CD4-positive, alpha-beta T cell treated with Interferon alpha-2 for 1 hour (primary cell): ENCODE measurements around the gene BRCA1.
"Not testable (repeated sequence)": the region's sequence is repeated elsewhere in the genome, so short reads cannot be mapped to it uniquely, and the experiment has no call there.

Source experiments
- DNase-seq, 2 donors: peaks; one replicate each; pipeline ENCODE4 v3.0.0-alpha.2; 2020 to 2022

BRCA1 gene

DNA sequence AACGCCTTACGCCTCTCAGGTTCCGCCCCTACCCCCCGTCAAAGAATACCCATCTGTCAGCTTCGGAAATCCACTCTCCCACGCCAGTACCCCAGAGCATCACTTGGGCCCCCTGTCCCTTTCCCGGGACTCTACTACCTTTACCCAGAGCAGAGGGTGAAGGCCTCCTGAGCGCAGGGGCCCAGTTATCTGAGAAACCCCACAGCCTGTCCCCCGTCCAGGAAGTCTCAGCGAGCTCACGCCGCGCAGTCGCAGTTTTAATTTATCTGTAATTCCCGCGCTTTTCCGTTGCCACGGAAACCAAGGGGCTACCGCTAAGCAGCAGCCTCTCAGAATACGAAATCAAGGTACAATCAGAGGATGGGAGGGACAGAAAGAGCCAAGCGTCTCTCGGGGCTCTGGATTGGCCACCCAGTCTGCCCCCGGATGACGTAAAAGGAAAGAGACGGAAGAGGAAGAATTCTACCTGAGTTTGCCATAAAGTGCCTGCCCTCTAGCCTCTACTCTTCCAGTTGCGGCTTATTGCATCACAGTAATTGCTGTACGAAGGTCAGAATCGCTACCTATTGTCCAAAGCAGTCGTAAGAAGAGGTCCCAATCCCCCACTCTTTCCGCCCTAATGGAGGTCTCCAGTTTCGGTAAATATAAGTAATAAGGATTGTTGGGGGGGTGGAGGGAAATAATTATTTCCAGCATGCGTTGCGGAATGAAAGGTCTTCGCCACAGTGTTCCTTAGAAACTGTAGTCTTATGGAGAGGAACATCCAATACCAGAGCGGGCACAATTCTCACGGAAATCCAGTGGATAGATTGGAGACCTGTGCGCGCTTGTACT is at the start of gene BRCA1:
TSS of gene BRCA1 (minus strand) at position 232 of the 834 bp plus-strand sequence. CDS start 1,268 bp downstream, outside the sequence.
- DNase-seq = peak; percentile 97 to 98

GRCh38 chr17:43171586-43172487 is 46.7 kb upstream of the BRCA1 start:
- DNase-seq = peak; percentile 15 to 23

- peak; percentile 98 to 99 for DNase-seq
Measured at GRCh38 chr17:43170766-43171585, 45.8 kb upstream of the BRCA1 start, which contains the start of gene NBR1. NBR1 (plus strand) TSS chr17:43171214; CDS start chr17:43175800, 4,586 bp downstream.

DNA sequence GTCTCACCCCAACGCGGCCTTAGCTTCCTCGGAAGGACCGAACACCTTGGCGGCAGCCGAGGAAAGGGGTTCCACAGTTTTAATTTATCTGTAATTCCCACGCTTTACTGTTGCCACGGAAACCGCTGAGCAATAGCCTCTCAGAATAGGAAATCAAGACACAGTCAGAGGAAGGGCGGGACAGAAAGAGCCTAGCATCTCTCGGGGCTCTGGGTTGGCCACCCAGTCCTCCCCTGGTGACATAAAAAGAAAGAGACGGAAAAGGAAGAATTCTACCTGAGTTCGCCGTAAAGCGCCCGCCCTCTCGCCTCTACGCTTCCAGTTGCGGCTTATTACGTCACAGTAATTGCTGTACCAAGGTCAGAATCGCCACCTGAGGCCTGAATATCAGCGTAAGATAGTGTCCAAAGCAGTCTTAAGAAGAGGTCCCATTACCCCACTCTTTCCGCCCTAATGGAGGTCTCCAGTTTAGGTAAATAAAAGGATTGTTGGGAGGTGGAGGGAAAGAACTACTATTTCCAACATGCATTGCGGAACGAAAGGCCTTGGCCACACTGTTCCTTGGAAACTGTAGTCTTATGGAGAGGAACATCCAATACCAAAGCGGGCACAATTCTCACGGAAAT is 45.1 kb upstream of the BRCA1 start:
- DNase-seq = peak; percentile 94 to 95

DNA sequence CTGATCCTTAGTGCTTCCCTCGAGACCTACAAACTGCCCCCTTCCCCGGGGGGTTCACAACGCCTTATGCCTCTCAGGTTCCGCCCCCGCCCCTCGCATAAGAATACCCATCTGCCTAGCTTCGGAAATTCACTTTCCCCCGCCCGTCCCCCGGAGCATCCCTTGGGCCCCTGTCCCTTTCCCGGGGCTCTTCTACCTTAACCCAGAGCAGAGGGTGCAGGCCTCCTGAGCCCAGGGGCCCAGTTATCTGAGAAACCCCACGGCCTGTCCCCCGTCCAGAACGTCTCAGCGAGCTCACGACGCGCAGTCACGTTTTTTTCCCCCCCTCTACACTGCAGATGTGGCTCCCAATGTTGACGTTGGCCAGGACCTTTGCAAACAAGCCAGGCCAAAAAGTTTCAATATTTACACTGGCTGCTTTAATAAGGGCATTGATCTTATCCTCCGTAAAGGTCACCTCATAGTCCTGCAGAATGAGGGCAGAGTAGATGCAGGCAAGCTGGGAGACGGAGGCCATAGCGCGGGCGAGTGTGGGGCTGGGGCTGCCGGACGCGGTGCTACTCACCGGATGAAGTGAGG is 44.5 kb upstream of the BRCA1 start:
- DNase-seq = no peak

DNA sequence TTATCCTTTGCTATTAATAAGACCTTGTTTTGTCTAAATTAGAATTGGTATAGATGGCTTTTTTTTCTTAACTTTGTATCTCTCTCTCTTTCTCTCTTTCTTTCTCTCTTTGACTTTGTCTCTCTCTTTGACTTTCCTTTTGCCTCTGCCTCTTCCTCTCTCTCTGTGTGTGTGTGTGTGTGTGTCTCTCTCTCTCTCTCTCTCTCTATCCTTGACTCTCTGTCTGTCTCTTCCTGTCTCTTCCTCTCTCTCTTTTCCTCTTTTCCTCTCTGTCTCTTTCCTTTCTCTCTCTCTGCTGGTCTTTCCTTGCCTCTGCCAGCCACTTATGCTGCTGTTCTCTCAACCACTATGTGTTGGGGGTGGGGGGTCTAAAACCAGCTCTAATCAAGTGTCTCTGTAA is 40.8 kb upstream of the BRCA1 start:
- DNase-seq = not testable (repeated sequence)

DNA sequence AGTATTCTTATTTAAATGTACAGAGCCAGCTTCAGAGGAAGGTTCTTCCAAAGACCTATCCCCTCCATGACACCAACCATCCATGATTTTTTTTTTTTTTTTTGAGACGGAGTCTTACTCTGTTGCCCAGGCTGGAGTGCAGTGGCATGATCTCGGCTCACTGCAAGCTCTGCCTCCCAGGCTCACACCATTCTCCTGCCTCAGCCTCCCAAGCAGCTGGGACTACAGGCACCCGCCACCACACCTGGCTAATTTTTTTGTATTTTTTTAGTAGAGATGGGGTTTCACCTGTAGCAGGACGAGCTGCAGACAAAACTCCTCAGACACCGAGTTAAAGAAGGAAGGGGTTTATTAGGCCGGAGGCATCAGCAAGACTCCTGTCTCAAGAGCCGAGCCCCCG is 34.8 kb upstream of the BRCA1 start:
- DNase-seq = not testable (repeated sequence)

GRCh38 chr17:43159232-43159631 is 34.1 kb upstream of the BRCA1 start:
- DNase-seq = not testable (repeated sequence)

DNA sequence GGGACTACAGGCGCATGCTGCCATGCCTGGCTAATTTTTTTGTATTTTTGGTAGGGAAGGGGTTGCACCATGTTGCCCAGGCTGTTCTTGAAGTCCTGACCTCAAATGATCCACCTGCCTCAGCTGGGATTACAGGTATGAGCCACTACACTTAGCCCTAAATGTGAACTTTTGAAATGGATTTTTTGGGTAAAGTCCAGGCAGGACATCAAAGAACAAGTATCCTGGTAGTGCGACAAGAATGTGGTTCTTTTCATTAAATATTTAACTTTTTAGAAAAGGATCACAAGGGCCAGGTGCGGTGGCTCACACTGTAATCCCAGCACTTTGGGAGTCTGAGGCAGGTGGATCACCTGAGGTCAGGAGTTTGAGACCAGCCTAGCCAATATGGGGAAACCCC is 30.5 kb upstream of the BRCA1 start:
- DNase-seq = no peak

- DNase-seq = not testable (repeated sequence)
Measured at GRCh38 chr17:43153197-43153835, 28.2 kb upstream of the BRCA1 start.

DNA sequence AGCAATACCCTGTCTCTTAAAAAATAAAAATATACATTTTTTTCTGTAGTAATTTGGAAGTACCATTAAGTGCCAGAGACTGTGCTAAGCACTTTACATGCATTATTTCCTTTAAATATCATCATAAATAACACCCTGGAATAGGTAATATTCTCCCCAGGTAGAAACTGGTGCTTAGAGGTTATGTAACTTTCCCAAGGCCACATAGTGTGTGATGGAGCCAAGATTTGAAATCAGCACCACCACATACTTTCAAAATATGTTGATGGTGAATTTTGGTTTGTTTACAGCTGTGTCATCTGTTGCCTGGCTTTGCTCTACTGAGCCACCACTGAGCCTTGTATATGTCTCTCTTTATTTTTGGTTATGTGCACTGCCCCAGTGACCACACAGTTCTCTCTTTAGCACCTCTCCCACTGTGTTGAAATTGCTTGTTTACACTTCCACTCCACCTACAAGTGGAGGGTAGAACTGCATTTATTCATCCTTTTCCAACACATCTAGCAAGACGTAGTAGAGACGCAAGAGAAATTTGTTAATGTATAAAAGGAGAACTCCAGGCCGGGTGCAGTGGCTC is 26.8 kb upstream of the BRCA1 start:
- no peak for DNase-seq

GRCh38 chr17:43146649-43147048 is 21.5 kb upstream of the BRCA1 start:
- DNase-seq = no peak

DNA sequence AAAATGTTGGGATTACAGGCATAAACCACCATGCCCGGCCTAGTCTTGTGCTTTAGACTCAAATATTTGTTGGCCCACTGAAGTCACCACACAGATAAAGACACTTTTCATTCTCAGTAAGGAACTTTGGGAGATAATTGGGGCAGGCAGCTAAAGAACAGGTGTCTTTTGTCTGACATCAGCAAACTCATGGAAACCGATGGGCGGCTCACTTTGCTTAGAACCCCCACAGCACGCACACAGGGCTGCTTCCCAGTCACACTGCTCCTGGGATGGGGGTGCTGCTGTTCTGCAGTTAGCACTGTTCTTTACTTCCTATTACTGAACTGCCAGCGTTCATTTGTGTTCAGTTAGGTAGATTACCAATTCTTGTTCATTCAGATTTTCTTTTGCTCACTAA is 18.0 kb upstream of the BRCA1 start:
- no peak for DNase-seq

- no peak for DNase-seq
Measured at GRCh38 chr17:43142153-43142552, 17.0 kb upstream of the BRCA1 start.

- DNase-seq = no peak
Measured at GRCh38 chr17:43140396-43141332, 15.5 kb upstream of the BRCA1 start.

GRCh38 chr17:43138531-43138930 is 13.4 kb upstream of the BRCA1 start:
- not testable (repeated sequence) for DNase-seq

DNA sequence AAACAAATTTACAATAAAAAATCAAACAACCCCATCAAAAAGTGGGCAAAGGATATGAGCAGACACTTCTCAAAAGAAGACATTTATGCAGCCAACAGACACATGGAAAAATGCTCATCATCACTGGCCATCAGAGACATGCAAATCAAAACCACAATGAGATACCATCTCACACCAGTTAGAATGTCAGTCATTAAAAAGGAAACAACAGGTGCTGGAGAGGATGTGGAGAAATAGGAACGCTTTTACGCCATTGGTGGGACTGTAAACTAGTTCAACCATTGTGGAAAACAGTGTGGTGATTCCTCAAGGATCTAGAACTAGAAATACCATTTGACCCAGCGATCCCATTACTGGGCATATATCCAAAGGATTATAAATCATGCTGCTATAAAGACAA is 11.4 kb upstream of the BRCA1 start:
- DNase-seq = not testable (repeated sequence)

- DNase-seq = no peak
Measured at GRCh38 chr17:43135454-43135819, 10.3 kb upstream of the BRCA1 start.

GRCh38 chr17:43134774-43135453 is 9.8 kb upstream of the BRCA1 start:
- DNase-seq = no peak
